Breast epithelium (tissue), 4 donors: ENCODE data around the gene ART4. TPM values are rescaled to one million over a fixed set of nuclear protein-coding genes. Genes with fewer than 3 reads are reported as not detected.

Experiments
- DNase-seq, 2 donors: peaks; one replicate each; pipeline ENCODE4 v3.0.0-alpha.2; 2019; ENCODE audit warnings: low spot score in 2 of 2
- H3K27ac ChIP-seq, 2 donors: fragments of 200-600 bp; sonication (generic) in 1 of 2; one replicate each; pipeline ENCODE4 v1.5.1; 2016 to 2019; ENCODE audit warnings: mild to moderate bottlenecking in 1 of 2
- H3K27me3 ChIP-seq, 2 donors: fragments of 200-600 bp; sonication (generic) in 1 of 2; one replicate each; pipeline versions ENCODE4 v1.5.1 to v1.6.0; 2017 to 2019; ENCODE audit warnings: control low read depth in 1 of 2, mild to moderate bottlenecking in 1 of 2
- H3K36me3 ChIP-seq: fragments of 200-600 bp; one replicate; pipeline ENCODE4 v1.5.1; 2019
- H3K4me1 ChIP-seq, 2 donors: fragments of 200-600 bp; sonication (generic); one replicate each; pipeline ENCODE4 v1.5.1; 2016 to 2019; ENCODE audit warnings: control low read depth in 1 of 2
- H3K4me3 ChIP-seq, 3 donors: fragments of 200-600 bp; sonication (generic); 1 replicate in 2 of 3; 2 replicates in 1 of 3; pipeline ENCODE4 v1.5.1; 2016 to 2019; ENCODE audit warnings: mild to moderate bottlenecking in 3 of 3, moderate library complexity in 2 of 3
- H3K9me3 ChIP-seq, 2 donors: fragments of 200-600 bp; sonication (generic) in 1 of 2; one replicate each; pipeline ENCODE4 v1.5.1; 2016 to 2019; ENCODE audit warnings: control low read depth in 1 of 2
- CTCF ChIP-seq, 3 donors: fragments of 450-650 bp; IDR thresholded peaks; one replicate each; pipeline ENCODE4 v1.5.1; 2016 to 2017; ENCODE audit warnings: antibody characterized with exemption in 3 of 3, mild to moderate bottlenecking in 3 of 3, moderate library complexity in 3 of 3
- POLR2A ChIP-seq: fragments of 450-650 bp; IDR thresholded peaks from one replicate; pipeline ENCODE4 v1.6.1; 2016; ENCODE audit warnings: antibody characterized with exemption, mild to moderate bottlenecking, moderate library complexity
- POLR2AphosphoS5 ChIP-seq, 3 donors: sonication (generic); formaldehyde crosslinking; IDR thresholded peaks; one replicate each; pipeline ENCODE4 v1.6.1; 2017; ENCODE audit warnings: antibody characterized with exemption in 3 of 3
- intact Hi-C: fragments of 100-400 bp; cut with DNase I; formaldehyde crosslinking; loops from one replicate; pipeline ENCODE4 v1.15.1; 2023; ENCODE audit warnings: low total_unique reads
- total RNA-seq, 3 donors: library from RNA; depleted of rRNA; stranded (reverse); fragments of >200 nt; gene quantifications; one replicate each; pipeline ENCODE4 v1.1.0, GENCODE V29; 2016

ART4 gene
- total RNA-seq, 3 donors from 2014 or later: 0.48 to 1.6 (median 1.0) TPM

GRCh38 chr12:14842315-14842714 is 1.0 kb downstream of the ART4 start:
- intact Hi-C loops: no loop called here
- H3K27me3 ChIP-seq: no peaks in the 10 kb centered on the region
- peaks cover 0 to 12% of the 10 kb centered on the region in 2 donors for H3K4me1 ChIP-seq
- DNase-seq: no peak
- no peak for TF ChIP-seq POLR2A
- no peak for TF ChIP-seq CTCF (IDR thresholded peaks at IDR 0.05)
- no peak for TF ChIP-seq POLR2AphosphoS5 (IDR thresholded peaks at IDR 0.05)
- H3K36me3 ChIP-seq: no peaks in the 10 kb centered on the region
- no peak overlapping the region for H3K4me3 ChIP-seq
- peak overlapping the region; percentile 62 to 64 for H3K27ac ChIP-seq
- H3K9me3 ChIP-seq: no peaks in the 10 kb centered on the region

DNA sequence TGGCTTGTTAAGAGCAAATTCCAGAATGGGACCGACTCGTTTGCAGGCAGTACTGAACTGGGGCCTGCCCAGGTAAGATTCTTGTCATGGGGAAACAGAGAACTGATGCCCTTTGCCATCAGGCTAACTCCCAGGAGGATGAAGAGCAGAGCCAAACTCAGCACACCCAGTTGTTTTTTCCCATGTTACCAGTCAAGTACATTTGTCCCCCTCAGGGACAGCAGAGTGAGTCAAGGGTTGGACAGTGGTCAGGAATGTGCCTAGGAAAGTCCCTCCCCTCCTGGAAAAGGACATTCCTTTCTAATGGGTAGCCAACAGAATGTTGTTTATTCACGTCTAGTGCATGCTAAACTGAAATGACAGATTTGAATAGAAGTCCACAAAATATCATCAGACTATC is 1.6 kb downstream of the ART4 start:
- Histone ChIP-seq H3K4me3 (no peak overlapping the region), H3K36me3 (no peaks in the 10 kb centered on the region), H3K9me3 (no peaks in the 10 kb centered on the region), H3K27ac (peak overlapping the region; percentile 62 to 64), H3K4me1 (peaks cover 0 to 12% of the 10 kb centered on the region in 2 donors), H3K27me3 (no peaks in the 10 kb centered on the region)
- no peak for TF ChIP-seq CTCF (IDR thresholded peaks at IDR 0.05)
- TF ChIP-seq POLR2AphosphoS5 (IDR thresholded peaks at IDR 0.05): peak in 1 of 3 donors; percentile 80
- peak in 1 of 2 donors; percentile 69 for DNase-seq
- intact Hi-C loops: no loop called here

DNA sequence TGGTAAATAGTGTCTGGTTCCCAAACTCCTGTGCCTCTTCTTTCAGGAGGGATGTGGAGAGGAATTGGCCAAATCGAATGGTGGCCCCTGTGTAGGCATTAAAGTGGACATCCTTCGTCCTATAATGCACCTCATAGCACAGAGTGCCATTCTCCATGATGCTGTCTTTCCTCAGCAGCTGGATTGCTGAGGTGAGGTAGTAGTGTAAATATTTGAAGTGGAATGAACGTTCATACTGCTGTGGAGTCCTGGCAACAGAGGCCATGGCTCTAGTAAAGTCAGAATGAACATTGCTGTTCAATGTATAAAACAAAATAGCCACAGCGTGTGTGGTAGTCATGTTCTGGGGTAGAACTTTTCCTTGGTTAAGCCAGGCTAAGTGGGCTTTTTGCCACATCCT is 2.7 kb downstream of the ART4 start:
- intact Hi-C loops: no loop called here
- Histone ChIP-seq H3K4me3 (no peak overlapping the region), H3K4me1 (peaks cover 0 to 6% of the 10 kb centered on the region in 2 donors), H3K27ac (no peak overlapping the region), H3K9me3 (no peaks in the 10 kb centered on the region), H3K36me3 (no peaks in the 10 kb centered on the region), H3K27me3 (no peaks in the 10 kb centered on the region)
- no peak for TF ChIP-seq CTCF (IDR thresholded peaks at IDR 0.05)
- no peak for TF ChIP-seq POLR2A
- no peak for TF ChIP-seq POLR2AphosphoS5 (IDR thresholded peaks at IDR 0.05)
- no peak for DNase-seq

DNA sequence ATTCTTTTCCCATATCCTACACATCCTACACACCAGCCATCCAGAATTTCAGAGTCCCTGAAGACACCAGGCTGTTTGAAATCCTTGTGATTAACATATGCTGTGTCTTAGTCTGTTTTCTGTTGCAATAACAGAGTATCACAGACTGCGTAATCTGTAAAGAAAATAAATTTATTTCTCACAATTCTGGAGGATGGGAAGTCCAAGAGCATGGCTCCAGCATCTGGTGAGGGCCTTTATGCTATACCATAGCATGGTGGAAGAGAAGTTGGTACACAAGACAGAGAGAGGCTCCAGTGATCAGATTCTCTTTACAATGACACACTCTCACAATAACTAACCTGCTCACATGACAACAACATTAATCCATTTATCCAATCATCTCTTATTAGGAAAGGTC is 4.1 kb downstream of the ART4 start:
- no peaks in the 10 kb centered on the region for H3K27me3 ChIP-seq
- H3K36me3 ChIP-seq: no peaks in the 10 kb centered on the region
- no peak overlapping the region for H3K27ac ChIP-seq
- intact Hi-C loops: no loop called here
- TF ChIP-seq CTCF (IDR thresholded peaks at IDR 0.05) (no peak), POLR2AphosphoS5 (IDR thresholded peaks at IDR 0.05) (no peak), POLR2A (no peak)
- peaks cover 0 to 6% of the 10 kb centered on the region in 2 donors for H3K4me1 ChIP-seq
- no peak overlapping the region for H3K4me3 ChIP-seq
- H3K9me3 ChIP-seq: no peaks in the 10 kb centered on the region
- no peak for DNase-seq

- H3K9me3 ChIP-seq: no peaks in the 10 kb centered on the region
- H3K36me3 ChIP-seq: no peaks in the 10 kb centered on the region
- intact Hi-C loops: no loop called here
- no peaks in the 10 kb centered on the region for H3K27me3 ChIP-seq
- no peak for DNase-seq
- no peak overlapping the region for H3K27ac ChIP-seq
- H3K4me3 ChIP-seq: no peak overlapping the region
- TF ChIP-seq CTCF (IDR thresholded peaks at IDR 0.05) (no peak), POLR2A (no peak), POLR2AphosphoS5 (IDR thresholded peaks at IDR 0.05) (no peak)
- H3K4me1 ChIP-seq: peaks cover 0 to 3% of the 10 kb centered on the region in 2 donors
Measured at GRCh38 chr12:14836336-14837210, 6.8 kb downstream of the ART4 start.
